HepG2 (cell line): ENCODE data around the gene RAPGEF6.

Experiments
- KDM5A ChIP-seq: fragments of 200-600 bp; sonication (generic); IDR thresholded peaks from 2 replicates; pipeline ENCODE4 v1.7.0; 2018; ENCODE audit warnings: antibody characterized with exemption, mild to moderate bottlenecking, low read length, borderline replicate concordance
- NR2C2 ChIP-seq: sonication (generic); formaldehyde crosslinking; IDR thresholded peaks from 2 replicates; pipeline ENCODE4 v1.4.0; 2020; ENCODE audit warnings: missing genetic modification reagents, mild to moderate bottlenecking, moderate library complexity, borderline replicate concordance

GRCh38 chr5:131634996-131635683 lies at the start of gene RAPGEF6:
- TF ChIP-seq NR2C2 (CRISPR knock-in tag) (no peak; the same call in none of the 2 replicates), KDM5A (peak; percentile 64; the same call in 1 of the 2 replicates)
